ENCODE data around the gene SHOC2. TPM values are rescaled to one million over a fixed set of nuclear protein-coding genes. Genes with fewer than 3 reads are reported as not detected.

SHOC2 gene
- total and polyA plus RNA-seq, 12 donors: 18.6 to 68.2 (median 48.5) TPM

DNA sequence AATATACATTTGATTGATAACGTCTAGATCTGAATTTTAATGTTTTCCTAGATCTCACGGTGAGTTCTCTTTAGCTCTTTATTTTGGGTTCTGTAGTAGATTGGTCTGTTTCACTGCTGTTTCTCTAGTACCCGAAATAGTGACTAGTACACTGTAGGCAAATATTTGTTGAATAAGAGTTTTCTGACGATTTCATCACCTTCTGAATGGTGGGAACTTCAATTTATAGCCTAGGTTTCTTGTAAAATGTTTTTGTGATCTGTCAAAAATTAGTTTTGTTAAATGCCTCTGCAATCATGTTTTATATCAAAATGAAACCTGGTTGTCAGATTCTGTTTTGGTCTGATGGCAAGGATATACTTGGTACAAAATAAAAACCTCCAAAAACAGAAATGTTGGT is 37.5 kb upstream of the SHOC2 start:
- no peak for DNase-seq
- peaks cover 0 to 38% (median 14%) of the 10 kb centered on the region in 9 donors for H3K4me1 ChIP-seq
- H3K9me3 ChIP-seq: no peaks in the 10 kb centered on the region
- WGBS, 2 donors: 81 to 86% methylated on average over 4 of the region's 4 CpGs
- no peak overlapping the region for H3K27ac ChIP-seq
- intact Hi-C loops (cut with DNase I): loop anchor here in 1 of 10 donors (5.0 to 10.0 kb wide), 2 partner anchors 135 to 277 kb away; no protein-coding TSS in a partner anchor
- H3K36me3 ChIP-seq: peaks cover 0 to 100% (median 34%) of the 10 kb centered on the region in 9 donors
- no peaks in the 10 kb centered on the region for H3K27me3 ChIP-seq
- ATAC-seq: no peak
- H3K4me3 ChIP-seq: no peak overlapping the region
- TF ChIP-seq, protein P1, sequence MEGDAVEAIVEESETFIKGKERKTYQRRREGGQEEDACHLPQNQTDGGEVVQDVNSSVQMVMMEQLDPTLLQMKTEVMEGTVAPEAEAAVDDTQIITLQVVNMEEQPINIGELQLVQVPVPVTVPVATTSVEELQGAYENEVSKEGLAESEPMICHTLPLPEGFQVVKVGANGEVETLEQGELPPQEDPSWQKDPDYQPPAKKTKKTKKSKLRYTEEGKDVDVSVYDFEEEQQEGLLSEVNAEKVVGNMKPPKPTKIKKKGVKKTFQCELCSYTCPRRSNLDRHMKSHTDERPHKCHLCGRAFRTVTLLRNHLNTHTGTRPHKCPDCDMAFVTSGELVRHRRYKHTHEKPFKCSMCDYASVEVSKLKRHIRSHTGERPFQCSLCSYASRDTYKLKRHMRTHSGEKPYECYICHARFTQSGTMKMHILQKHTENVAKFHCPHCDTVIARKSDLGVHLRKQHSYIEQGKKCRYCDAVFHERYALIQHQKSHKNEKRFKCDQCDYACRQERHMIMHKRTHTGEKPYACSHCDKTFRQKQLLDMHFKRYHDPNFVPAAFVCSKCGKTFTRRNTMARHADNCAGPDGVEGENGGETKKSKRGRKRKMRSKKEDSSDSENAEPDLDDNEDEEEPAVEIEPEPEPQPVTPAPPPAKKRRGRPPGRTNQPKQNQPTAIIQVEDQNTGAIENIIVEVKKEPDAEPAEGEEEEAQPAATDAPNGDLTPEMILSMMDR (IDR thresholded peaks at IDR 0.05): no peak

DNA sequence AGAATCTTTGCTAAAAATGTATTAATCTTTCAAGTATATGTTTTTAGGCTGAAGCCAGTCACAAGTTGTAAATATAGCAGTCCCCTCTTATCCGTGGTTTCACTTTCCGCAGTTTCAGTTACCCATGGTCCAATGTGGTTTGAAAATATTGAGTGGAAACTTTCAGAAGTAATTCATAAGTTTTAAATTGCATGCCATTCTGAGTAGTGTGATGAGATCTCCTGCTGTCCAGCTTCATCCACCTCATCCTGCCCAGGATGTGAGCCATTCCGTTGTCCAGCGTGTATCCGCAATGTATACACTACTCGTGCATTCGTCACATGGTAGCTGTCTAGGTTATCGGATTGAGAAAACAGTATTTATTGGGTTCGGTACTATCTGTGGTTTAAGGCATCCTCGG is 35.5 kb upstream of the SHOC2 start:
- ATAC-seq: no peak
- Histone ChIP-seq H3K4me1 (peaks cover 0 to 27% (median 12%) of the 10 kb centered on the region in 9 donors), H3K27me3 (no peaks in the 10 kb centered on the region), H3K9me3 (no peaks in the 10 kb centered on the region), H3K27ac (no peak overlapping the region), H3K36me3 (peaks cover 0 to 100% (median 39%) of the 10 kb centered on the region in 9 donors), H3K4me3 (no peak overlapping the region)
- intact Hi-C loops (cut with DNase I): loop anchor here in 1 of 10 donors (5.0 to 10.0 kb wide), 2 partner anchors 137 to 279 kb away; no protein-coding TSS in a partner anchor
- TF ChIP-seq, protein P1 (IDR thresholded peaks at IDR 0.05): no peak
- no peak for DNase-seq
- WGBS, 2 donors: 82 to 83% methylated on average over 10 of the region's 10 CpGs

DNA sequence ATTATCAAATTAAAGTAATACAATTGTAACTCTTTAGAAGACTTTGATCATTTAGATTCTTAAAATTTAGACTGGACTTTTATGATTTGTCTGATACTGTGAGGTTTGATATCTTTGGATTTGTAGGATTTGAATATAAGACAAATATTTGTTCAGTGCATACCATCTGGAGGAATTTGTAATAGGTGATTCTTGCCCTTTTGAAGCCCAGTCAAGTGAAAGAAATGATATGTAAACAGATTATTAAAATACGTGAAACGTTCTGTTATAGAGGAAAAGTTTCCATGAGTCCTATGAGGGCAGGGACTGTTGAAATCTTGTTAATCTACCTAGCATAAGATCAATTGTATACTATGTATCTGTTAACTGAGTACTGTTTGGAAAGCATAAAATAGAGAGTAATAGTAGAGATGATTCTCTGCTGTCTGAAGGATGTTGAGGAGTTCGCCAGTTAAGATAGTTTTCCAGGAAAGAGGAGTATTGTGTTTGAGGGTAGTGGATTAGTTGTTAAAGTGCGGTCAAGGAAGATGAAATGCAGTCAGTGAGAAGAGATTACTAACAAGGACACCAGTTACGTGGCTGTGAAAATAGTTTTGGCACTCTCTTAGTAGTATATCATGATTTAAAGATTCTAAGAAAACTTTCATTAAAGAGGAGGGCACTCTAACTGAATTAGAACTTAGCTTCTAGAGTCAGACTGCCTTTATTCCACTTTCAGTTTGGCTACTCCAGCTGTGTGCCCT is 33.3 kb upstream of the SHOC2 start:
- no peaks in the 10 kb centered on the region for H3K27me3 ChIP-seq
- 59 to 69% methylated on average over 5 of the region's 5 CpGs for WGBS, 2 donors
- H3K4me1 ChIP-seq: peaks cover 0 to 12% (median under 1%) of the 10 kb centered on the region in 9 donors
- H3K27ac ChIP-seq: no peak overlapping the region
- ATAC-seq: no peak
- no peak for DNase-seq
- H3K36me3 ChIP-seq: peaks cover 0 to 100% (median 53%) of the 10 kb centered on the region in 9 donors
- no peaks in the 10 kb centered on the region for H3K9me3 ChIP-seq
- intact Hi-C loops (cut with DNase I): loop anchor here in 1 of 10 donors (10.0 kb wide), 1 partner anchor 281 kb away; no protein-coding TSS in a partner anchor
- no peak overlapping the region for H3K4me3 ChIP-seq
- TF ChIP-seq, protein P1 (IDR thresholded peaks at IDR 0.05): no peak

DNA sequence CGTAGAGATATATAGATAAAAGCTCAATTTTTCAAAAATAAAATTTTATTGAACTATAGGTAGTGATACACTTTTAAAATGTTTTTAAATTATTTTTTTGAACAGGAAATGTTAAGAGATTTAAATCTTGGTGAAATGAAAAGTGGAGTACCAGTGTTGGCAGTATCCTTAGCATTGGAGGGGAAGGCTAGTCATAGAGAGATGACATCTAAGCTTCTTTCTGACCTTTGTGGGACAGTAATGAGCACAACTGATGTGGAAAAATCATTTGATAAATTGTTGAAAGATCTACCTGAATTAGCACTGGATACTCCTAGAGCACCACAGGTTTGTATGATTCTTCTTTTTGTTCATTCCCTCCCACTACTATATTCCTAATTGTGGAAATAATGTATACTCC is 31.8 kb upstream of the SHOC2 start:
- ATAC-seq (no peak), DNase-seq (no peak)
- Histone ChIP-seq H3K27me3 (no peaks in the 10 kb centered on the region), H3K9me3 (no peaks in the 10 kb centered on the region), H3K4me3 (no peak overlapping the region), H3K36me3 (peaks cover 0 to 100% (median 40%) of the 10 kb centered on the region in 9 donors), H3K27ac (no peak overlapping the region), H3K4me1 (peaks cover 0 to 9% (median 0%) of the 10 kb centered on the region in 9 donors)
- WGBS, 2 donors: 98 to 100% methylated on average over 1 of the region's 1 CpG
- TF ChIP-seq, protein P1 (IDR thresholded peaks at IDR 0.05): no peak
- intact Hi-C loops (cut with DNase I): loop anchor here in 1 of 10 donors (10.0 kb wide), 1 partner anchor 283 kb away; no protein-coding TSS in a partner anchor
